ENCODE measurements around the gene ADCY9. TPM values are rescaled to one million over a fixed set of nuclear protein-coding genes. Genes with fewer than 3 reads are reported as not detected.
"Not testable (repeated sequence)": the region's sequence is repeated elsewhere in the genome, so short reads cannot be mapped to it uniquely, and the experiment has no call there.

The ADCY9 gene
- total RNA-seq, 1 experiment from 2014 or later: 4.7 TPM

DNA sequence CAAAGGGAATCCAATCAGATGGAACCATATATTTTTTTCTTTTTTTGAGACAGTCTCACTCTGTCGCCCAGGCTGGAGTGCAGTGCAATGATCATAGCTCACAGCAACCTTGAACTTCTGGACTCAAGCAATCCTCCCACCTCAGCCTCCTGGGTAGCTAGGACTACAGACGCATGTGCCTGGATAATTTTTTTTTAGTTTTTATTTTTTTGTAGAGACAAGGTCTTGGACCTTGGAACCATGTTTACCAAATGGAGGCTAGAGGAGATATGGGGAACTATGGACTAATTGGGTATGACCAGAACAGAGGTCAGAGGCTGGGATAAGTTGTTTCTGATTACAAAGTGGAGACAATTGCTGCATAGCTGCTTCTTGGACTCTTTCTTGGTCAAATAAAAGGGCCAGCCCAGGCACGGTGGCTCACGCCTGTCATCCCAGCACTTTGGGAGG lies 41.2 kb upstream of the ADCY9 start:
- Histone ChIP-seq H4K5ac (ENCODE audit: insufficient read length, low read depth, low read length) (no peak overlapping the region), H2BK12ac (ENCODE audit: insufficient read length, low read depth, low read length) (no peak overlapping the region), H3K18ac (ENCODE audit: insufficient read length, low read depth, low read length) (no peak overlapping the region), H3K27ac (ENCODE audit: insufficient read length, low read depth, low read length) (no peak overlapping the region), H3K4me2 (ENCODE audit: insufficient read depth, insufficient read length, low read length) (no peak overlapping the region), H4K8ac (replicated peaks; ENCODE audit: insufficient read length, low read depth, low read length) (no peak overlapping the region), H3K4me1 (ENCODE audit: insufficient read depth, low read length) (no peaks in the 10 kb centered on the region), H2BK5ac (ENCODE audit: insufficient read length, low read length) (no peak overlapping the region), H3K27me3 (ENCODE audit: insufficient read depth, low read length) (no peaks in the 10 kb centered on the region), H3K23ac (ENCODE audit: insufficient read length, low read depth, low read length) (no peak overlapping the region), H3K23me2 (ENCODE audit: insufficient read length, low read depth, low read length, poor library complexity, severe bottlenecking) (no peaks in the 10 kb centered on the region), H3K79me2 (ENCODE audit: insufficient read depth, low read length) (no peaks in the 10 kb centered on the region), H4K20me1 (ENCODE audit: control insufficient read depth, insufficient read depth, insufficient read length) (no peaks in the 10 kb centered on the region), H3K4ac (ENCODE audit: low read depth, low read length) (no peak overlapping the region), H4K91ac (ENCODE audit: insufficient read length, low read depth, low read length) (no peak overlapping the region), H2AK5ac (ENCODE audit: insufficient read length, low read length) (no peak overlapping the region), H2BK20ac (ENCODE audit: low read depth, low read length, poor library complexity, severe bottlenecking) (no peak overlapping the region), H3K56ac (ENCODE audit: insufficient read length, low read depth, low read length) (no peak overlapping the region), H3K9ac (ENCODE audit: extremely low read depth, insufficient read length, low read length) (no peak overlapping the region), H2BK120ac (ENCODE audit: low read depth, low read length, poor library complexity, severe bottlenecking) (no peak overlapping the region), H2AFZ (ENCODE audit: low read length) (no peak overlapping the region), H3K79me1 (ENCODE audit: insufficient read depth, low read depth, low read length, poor library complexity, severe bottlenecking) (no peaks in the 10 kb centered on the region), H2BK15ac (ENCODE audit: low read depth, low read length) (no peak overlapping the region), H3K9me3 (ENCODE audit: control insufficient read depth, low read depth, low read length) (no peaks in the 10 kb centered on the region), H3T11ph (ENCODE audit: low read length) (no peak overlapping the region), H3K14ac (ENCODE audit: insufficient read depth, low read length) (no peak overlapping the region)
- no peak overlapping the region for H3K27ac Mint-ChIP-seq
- no peaks in the 10 kb centered on the region for H3K36me3 Mint-ChIP-seq (ENCODE audit: insufficient read depth in 1 of 3, low read depth in 3 of 3)
- H3K9me3 Mint-ChIP-seq: no peaks in the 10 kb centered on the region; a peak in 1 of 5 replicates
- H3K4me1 Mint-ChIP-seq: no peaks in the 10 kb centered on the region
- TF ChIP-seq CTCF (conservative IDR thresholded peaks at IDR 0.05): no peak
- no peak for DNase-seq
- no peak overlapping the region for H3K4me3 Mint-ChIP-seq
- WGBS (ENCODE audit: extremely low coverage, insufficient read length, low lambda C conversion rate): no CpG with 5 or more reads among the region's 4 CpGs
- peaks cover 14% of the 10 kb centered on the region for H3K27me3 Mint-ChIP-seq (ENCODE audit: low read depth)

DNA sequence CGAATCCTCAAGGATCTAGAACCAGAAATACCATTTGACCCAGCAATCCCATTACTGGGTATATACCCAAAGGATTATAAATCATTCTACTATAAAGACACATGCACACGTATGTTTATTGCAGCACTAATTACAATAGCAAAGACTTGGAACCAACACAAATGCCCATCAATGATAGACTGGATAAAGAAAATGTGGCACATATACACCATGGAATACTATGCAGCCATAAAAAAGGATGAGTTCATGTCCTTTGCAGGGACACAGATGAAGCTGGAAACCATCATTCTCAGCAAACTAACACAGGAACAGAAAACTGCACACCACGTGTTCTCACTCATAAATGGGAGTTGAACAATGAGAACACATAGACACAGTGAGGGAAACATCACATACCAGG lies 40.3 kb upstream of the ADCY9 start:
- not testable (repeated sequence) for H2BK5ac ChIP-seq (ENCODE audit: insufficient read length, low read length); H2BK120ac ChIP-seq (ENCODE audit: low read depth, low read length, poor library complexity, severe bottlenecking); H2AFZ ChIP-seq (ENCODE audit: low read length); H3T11ph ChIP-seq (ENCODE audit: low read length); H3K36me3 Mint-ChIP-seq (ENCODE audit: insufficient read depth in 1 of 3, low read depth in 3 of 3); H3K23ac ChIP-seq (ENCODE audit: insufficient read length, low read depth, low read length); H3K9me3 Mint-ChIP-seq; H3K9ac ChIP-seq (ENCODE audit: extremely low read depth, insufficient read length, low read length); H3K4me1 Mint-ChIP-seq; H2AK5ac ChIP-seq (ENCODE audit: insufficient read length, low read length); H3K9me3 ChIP-seq (ENCODE audit: control insufficient read depth, low read depth, low read length); H3K14ac ChIP-seq (ENCODE audit: insufficient read depth, low read length); H3K27me3 ChIP-seq (ENCODE audit: insufficient read depth, low read length); H3K4me2 ChIP-seq (ENCODE audit: insufficient read depth, insufficient read length, low read length); H3K4me3 Mint-ChIP-seq; H3K27ac Mint-ChIP-seq; H4K8ac ChIP-seq (replicated peaks; ENCODE audit: insufficient read length, low read depth, low read length); H3K18ac ChIP-seq (ENCODE audit: insufficient read length, low read depth, low read length); H4K20me1 ChIP-seq (ENCODE audit: control insufficient read depth, insufficient read depth, insufficient read length); H2BK20ac ChIP-seq (ENCODE audit: low read depth, low read length, poor library complexity, severe bottlenecking); H3K27ac ChIP-seq (ENCODE audit: insufficient read length, low read depth, low read length); H2BK15ac ChIP-seq (ENCODE audit: low read depth, low read length); H3K79me1 ChIP-seq (ENCODE audit: insufficient read depth, low read depth, low read length, poor library complexity, severe bottlenecking); H4K91ac ChIP-seq (ENCODE audit: insufficient read length, low read depth, low read length); H3K23me2 ChIP-seq (ENCODE audit: insufficient read length, low read depth, low read length, poor library complexity, severe bottlenecking); H3K4ac ChIP-seq (ENCODE audit: low read depth, low read length); DNase-seq; H3K4me1 ChIP-seq (ENCODE audit: insufficient read depth, low read length); H3K56ac ChIP-seq (ENCODE audit: insufficient read length, low read depth, low read length); H4K5ac ChIP-seq (ENCODE audit: insufficient read length, low read depth, low read length); H3K79me2 ChIP-seq (ENCODE audit: insufficient read depth, low read length); H2BK12ac ChIP-seq (ENCODE audit: insufficient read length, low read depth, low read length)
- WGBS (ENCODE audit: extremely low coverage, insufficient read length, low lambda C conversion rate): no CpG with 5 or more reads among the region's 3 CpGs
- H3K27me3 Mint-ChIP-seq (ENCODE audit: low read depth): peaks cover 14% of the 10 kb centered on the region

All from H9 (cell line).